ENCODE results near the gene METTL2A.
"Not testable (repeated sequence)": the region's sequence is repeated elsewhere in the genome, so short reads cannot be mapped to it uniquely, and the experiment has no call there.

DNA sequence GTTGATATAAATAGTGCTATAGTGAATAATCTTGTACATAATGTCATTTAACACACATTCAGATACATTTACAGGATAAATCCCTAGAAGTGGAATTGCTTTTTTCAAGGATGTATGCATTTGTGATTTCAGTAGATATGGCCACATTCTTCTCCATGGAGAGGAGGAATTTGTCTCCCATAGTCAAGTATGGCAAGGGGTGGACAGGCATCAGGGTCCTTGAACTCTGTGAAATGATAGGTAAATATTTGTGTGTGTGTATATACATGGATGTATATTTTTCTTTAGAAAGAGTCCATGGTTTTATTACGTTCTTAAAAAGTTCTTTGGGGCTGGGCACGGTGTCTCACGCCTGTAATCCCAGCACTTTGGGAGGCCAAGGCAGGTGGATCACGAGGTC, 72.6 kb downstream of the METTL2A start:
- TF ChIP-seq POLR2A (IDR thresholded peaks at IDR 0.05) = not testable (repeated sequence)
- TF ChIP-seq, protein P1, sequence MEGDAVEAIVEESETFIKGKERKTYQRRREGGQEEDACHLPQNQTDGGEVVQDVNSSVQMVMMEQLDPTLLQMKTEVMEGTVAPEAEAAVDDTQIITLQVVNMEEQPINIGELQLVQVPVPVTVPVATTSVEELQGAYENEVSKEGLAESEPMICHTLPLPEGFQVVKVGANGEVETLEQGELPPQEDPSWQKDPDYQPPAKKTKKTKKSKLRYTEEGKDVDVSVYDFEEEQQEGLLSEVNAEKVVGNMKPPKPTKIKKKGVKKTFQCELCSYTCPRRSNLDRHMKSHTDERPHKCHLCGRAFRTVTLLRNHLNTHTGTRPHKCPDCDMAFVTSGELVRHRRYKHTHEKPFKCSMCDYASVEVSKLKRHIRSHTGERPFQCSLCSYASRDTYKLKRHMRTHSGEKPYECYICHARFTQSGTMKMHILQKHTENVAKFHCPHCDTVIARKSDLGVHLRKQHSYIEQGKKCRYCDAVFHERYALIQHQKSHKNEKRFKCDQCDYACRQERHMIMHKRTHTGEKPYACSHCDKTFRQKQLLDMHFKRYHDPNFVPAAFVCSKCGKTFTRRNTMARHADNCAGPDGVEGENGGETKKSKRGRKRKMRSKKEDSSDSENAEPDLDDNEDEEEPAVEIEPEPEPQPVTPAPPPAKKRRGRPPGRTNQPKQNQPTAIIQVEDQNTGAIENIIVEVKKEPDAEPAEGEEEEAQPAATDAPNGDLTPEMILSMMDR (IDR thresholded peaks at IDR 0.05) = not testable (repeated sequence)

Data from thyroid gland (tissue), 4 donors.